ENCODE data around the gene LAMA5.

The LAMA5 gene

DNA sequence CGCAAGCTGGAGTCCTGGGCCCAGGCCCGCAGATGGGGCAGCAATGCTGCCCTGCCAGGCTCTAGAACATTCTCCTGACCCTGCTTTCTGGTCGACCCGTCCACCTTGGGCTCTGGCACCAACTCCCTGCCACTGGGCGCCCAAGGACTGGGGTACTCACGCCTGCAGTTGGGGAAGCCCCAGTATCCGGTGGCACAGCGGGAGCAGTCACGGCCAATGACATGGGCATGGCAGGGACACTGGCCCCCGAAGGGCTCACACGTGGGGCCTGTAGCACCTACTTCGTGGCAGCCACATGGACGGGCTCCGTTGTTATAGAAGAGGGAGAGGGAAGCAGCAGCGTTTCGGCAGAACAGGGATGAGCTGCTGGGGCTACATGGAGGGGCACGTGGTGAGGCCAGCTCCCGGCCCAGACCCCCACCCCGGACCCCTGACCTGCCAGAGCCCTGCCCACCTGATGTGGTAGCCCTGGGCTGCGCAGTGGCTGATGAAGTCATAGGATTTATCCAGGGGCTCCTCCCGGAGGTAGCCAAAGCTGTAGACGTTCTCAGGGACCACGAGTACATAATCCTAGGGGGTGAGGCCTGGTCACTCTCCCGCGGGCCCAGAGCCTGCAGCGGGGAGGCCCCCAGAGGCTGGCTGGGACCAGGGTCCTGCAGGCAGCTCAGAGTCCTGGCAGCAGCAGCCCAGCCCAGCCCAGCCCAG is 38.3 kb downstream of the LAMA5 start:
- no peak for DNase-seq

DNA sequence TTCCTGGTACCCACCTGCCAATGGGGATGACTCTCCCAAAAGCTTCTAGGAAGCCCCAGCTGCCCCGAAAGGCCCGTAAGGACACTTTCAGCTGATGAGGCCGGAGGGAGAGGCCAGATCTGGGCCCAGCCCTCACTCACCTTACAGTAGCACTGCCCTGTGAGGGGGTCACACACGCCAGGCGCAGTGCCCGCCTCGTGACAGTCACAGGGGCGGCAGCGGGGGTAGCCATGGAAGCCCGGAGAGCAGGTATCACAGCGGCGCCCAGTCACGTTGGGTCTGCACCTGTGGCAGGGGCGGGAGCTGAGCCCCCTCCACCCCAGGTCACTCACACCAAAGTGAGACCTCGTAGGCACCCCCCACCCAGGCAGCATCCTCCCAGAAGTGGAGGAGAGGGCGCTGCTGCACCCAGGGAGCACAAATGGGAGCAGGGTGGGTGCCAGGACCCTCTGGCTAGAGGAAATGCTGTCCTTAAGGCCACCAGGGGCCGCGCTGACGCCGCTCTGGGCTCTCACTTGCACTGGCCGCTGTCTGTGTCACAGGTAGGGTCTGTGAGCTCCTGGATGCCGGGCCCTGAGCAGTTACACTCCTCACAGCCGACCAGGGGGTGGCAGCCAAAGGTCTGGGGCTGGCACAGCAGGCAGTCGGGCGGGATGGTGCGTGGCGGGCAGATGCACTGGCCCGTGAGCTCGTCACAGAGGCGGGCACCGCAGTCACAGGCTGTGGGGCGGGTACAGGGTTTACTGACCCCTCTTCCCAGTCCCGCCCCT is 39.2 kb downstream of the LAMA5 start:
- DNase-seq = no peak

DNA sequence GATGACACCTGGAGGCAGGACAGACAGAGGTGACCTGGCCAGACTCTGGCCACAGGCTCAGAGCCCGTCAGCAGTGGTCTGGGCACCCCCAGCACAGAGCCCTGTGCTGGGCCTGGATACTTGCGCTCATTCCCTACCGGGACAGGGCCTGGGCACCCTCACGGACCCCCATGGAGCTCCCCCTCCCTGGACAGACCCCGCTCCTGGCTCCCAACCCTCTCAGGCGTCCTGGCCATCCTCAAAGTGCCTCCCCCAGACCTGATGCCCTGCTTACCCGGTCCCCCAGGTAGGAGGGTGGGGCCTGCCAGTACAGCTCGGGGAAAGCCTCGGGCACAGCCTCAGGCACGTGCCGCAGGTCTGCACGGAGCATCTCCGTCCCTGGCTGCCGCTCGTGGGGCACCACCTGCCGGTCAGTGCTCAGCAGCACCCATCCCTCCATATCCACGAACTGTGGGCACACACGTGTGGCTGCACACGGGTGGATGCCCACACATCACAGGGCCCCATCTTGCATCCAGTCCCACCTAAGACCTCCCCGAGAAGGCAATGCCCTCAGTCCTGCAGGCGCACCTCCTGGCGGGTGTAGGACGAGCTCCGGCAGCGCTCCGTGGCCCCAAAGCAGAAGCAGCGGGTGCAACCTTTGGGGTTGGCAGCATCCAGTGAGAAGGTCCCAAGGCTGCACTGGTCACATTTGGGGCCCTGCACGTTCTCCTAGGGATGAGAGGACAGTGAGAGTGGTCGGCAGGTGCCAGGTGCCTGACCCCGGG is 40.0 kb downstream of the LAMA5 start:
- no peak for DNase-seq

DNA sequence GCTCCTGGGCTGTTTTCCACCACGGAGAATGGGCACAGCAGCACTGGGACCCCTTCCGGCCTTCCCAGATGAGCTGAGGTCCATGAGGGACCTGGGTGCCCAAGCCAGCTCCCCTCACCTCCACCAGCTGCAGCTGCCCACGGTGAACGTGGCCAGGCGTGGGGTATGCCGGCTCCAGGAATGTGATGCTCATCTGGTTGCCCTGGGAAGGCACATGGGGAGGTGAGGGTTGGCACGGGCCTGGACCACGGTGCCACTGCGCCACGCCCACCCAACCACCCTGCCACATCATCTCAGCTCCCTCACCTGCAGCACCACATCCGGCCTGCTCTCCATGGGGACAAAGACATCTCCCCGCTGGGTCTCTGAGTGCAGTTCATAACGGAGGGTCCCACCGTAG is 40.6 kb downstream of the LAMA5 start:
- DNase-seq = no peak

DNA sequence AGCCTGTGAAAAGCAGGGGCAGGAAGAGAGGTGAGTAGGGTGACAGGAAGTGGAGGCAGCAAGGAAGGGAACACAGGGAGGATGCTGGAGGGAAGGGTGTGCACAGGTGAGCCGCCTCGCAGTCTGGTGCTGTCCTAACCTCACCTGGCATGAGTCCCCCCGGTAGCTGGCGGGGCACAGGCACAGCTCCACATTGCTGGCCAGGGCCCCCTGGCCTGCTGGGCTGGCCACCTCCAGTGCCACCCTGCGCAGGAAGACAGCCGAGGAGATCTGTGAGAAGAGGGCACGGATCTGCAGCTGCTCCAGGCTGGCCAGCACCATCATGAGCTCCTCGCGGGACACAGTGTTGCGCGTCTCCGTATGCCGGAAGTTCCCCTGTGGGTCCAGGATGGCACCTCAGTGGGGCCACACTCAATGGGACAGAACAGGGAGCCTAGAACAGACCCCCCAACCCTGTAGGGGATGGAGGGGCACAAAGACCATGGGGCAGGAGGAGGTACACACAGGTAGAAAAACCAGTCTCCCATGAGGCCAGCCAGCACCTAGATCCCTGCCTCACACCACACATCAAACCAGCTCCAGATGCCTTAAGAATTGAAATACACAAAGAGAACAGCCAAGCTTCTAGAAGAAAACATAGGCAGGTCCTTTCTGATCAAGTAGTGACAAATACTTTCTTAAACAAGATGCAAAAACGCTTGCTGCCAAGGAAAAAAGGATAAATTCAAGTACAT is 41.8 kb downstream of the LAMA5 start:
- DNase-seq = no peak

DNA sequence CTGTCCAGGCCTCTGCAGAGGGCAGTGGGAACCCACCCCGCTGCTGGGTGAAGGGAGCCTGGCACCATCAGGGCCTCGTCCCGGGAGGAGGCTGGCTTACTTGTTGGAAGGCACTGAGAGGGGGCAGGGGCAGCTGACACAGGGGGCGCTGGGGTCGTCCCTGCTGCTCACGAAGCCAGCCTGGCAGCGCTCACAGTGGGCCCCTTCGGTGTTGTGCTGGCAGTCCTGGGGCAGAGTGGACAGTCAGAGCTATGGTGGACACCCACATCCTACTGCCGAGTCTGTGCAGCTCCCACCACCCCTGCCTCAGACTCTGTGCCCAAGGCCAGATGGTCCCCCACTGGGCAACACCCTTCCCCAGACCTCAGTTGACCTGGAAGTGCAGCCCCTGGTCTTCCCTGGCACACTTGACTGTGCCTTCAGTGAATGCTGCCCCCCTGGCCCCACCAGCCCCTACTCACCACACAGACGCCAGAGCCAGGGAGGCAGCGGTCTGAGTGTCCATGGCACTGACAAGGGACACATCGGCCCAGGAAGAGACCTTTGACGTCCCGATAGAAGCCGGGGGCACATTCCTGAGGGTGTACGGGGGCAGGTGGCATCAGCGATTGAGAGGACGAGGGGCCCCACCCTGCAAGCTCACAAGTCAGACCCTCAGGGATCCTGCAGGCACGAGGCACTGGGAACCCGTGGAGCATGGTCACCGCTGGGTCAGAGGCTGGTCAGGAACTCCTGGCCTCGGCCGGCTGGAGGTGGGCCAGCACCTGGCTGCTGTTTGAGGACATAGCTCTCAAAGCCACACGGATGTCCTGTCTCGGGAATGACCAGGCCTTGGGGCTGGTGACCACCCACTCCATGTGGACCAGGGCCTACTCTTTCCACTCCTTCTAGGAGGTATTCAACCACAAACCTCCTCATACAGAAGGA is 42.9 kb downstream of the LAMA5 start:
- DNase-seq = no peak

DNA sequence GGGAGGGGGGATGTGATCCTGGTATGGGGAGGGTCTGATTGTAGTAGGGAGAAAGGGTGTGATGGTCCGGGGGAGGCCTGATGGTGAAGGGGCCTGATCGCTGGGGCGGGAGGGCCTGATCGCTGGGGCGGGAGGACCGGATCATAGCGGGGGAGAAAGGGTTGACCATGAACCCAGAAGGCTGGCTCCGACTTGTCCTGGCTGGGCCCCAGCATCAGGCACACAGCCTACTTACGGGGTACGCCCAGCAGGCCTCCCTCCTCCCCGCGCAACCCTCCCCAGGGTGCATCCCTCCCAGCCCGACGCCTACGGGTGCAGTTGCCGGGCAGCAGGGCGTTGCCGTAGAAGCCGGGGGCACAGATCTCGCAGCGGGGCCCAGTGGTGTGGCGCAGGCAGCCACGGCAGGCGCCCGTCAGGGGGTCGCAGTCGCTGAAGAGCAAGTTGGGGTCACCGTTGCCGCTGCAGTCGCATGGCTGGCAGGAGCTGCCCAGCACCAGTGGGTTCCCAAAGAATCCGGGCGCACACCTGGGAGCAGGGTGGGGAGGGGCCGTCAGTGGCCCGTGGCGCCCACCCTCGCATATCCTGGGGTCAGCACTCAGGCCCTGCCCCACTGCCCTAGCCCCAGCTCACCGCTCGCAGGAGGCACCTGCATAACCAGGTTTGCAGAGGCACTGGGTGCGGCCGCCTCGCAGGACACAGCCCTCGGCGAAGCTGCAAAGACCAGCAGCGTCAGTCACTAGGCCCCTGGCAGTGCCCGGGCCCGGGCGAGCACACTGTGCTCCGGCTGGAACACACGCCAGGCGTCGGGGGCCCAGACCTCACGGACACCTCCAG is 43.7 kb downstream of the LAMA5 start:
- no peak for DNase-seq

DNA sequence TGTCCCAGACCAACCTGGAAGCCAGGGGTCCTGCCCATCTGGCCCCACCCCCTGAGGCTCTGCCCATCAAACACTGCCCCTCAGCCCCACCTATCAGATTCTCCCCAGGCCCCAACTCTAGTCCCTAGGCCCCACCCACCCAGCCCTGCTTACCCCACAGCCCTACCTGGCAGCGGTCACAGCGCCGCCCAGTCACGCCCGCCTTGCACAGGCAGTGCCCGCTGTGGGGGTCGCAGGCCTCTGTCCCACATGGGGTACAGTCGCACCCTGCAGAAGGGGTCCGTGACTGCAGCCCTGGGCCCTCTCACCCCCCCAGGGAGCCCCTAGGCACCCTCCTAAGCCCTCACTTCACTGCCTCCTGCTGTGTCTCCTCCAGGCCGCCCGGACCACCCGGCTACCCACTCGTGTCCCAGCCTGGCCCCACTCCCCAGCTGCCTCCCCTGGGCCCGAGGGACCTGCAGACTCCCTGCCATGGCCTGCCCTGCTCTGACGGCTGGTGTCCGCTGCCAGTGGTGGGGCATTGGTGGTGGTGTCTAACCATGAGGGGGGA is 44.5 kb downstream of the LAMA5 start:
- no peak for DNase-seq

DNA sequence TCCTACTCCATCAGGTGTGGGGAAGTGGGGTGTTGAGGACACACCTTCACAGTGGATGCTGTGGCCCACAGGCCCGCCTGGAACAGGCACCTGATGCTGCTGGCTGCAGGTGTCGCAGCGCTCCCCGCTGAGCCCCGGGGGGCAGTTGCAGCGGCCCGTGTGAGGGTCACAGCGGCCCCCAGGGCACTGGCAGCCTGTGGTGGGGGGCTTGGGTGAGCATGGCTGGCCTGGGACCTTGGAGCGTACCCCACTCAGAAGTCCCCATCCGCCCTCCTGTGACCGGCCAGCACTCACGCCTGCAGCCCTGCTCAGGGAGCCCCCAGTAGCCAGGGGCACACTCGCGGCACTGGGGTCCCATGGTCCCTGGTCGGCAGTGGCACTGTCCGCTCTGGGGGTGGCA is 45.1 kb downstream of the LAMA5 start:
- DNase-seq = no peak

DNA sequence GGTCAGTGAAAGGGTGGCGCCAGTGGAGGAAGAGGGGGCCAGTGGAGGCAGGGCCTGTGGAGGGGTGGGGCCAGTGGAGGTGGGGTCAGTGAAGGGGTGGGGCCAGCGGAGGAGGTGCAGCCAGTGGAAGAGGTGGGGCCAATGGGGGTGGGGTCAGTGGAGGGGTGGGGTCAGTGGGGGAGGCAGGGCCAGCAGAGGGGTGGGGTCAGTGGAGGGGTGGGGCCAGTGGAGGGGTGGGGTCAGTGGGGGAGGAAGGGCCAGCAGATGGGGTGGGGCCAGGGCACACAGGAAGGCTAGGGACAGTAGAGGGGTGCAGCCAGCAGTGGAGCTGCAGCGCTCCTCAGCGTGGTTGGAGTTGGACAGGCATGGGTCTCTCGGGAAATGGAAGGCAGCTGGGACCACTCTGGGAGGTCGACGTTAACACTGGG is 45.6 kb downstream of the LAMA5 start:
- no peak for DNase-seq

DNA sequence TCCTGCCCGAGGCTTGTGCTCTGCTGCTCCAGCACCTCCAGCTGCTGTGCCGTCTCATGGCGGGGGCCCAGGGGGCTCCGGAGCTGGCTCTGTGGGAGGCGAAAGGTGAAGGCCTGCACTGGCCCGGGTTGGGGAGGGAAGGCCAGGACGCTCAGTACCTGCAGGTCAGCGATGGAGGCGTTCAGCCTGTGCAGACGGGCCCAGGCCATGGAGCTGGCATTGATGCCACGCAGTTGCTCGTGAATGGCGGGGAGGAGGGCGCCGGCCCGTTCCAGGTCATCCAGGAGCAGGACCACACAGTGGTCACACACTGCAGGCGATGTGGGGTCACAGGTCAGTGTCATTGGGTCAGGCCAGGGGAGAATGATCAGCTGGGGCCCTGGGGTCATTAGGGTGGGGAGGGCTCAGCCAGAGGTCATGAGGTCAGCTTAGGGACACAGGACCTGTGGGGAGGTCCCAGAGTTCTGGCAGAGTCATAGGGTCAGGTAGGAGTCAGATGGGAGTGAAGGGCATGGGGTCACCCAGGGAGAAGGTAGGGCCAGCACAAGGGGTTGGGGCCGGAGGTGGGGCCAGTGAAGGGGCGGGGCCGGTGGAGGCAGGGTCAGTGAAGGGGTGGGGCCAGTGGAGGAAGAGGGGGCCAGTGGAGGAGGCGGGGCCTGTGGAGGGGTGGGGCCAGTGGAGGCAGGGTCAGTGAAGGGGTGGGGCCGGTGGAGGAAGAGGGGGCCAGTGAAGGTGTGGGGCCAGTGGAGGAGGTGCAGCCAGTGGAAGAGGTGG is 46.3 kb downstream of the LAMA5 start:
- no peak for DNase-seq

DNA sequence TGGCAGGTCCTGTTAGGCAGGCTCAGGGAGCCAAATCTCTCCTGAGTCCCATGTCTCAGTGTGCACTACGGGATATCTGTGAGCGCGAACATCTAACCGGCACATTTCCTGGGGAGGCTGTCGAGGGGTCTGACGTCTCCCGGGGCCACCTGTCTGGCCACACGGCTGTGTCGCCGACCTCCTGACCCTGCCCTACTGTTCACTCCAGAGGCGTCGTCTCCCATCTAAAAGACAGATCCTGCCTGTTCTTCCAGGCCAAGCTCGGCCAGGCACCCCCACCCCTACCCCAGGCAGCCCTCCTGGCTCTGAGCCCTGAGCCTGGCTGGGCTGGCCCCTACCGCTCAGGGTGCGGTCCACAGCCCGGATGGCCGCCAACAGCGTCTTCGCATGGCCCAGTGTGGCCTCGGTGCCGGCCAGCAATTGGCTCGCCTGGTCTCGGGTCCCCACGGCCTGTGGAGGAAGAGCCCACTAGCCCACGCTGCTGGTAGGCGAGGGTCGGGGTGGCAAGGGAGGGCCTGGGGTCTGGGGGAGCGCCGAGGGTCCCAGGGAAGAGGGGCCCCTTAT is 47.7 kb downstream of the LAMA5 start:
- no peak for DNase-seq

DNA sequence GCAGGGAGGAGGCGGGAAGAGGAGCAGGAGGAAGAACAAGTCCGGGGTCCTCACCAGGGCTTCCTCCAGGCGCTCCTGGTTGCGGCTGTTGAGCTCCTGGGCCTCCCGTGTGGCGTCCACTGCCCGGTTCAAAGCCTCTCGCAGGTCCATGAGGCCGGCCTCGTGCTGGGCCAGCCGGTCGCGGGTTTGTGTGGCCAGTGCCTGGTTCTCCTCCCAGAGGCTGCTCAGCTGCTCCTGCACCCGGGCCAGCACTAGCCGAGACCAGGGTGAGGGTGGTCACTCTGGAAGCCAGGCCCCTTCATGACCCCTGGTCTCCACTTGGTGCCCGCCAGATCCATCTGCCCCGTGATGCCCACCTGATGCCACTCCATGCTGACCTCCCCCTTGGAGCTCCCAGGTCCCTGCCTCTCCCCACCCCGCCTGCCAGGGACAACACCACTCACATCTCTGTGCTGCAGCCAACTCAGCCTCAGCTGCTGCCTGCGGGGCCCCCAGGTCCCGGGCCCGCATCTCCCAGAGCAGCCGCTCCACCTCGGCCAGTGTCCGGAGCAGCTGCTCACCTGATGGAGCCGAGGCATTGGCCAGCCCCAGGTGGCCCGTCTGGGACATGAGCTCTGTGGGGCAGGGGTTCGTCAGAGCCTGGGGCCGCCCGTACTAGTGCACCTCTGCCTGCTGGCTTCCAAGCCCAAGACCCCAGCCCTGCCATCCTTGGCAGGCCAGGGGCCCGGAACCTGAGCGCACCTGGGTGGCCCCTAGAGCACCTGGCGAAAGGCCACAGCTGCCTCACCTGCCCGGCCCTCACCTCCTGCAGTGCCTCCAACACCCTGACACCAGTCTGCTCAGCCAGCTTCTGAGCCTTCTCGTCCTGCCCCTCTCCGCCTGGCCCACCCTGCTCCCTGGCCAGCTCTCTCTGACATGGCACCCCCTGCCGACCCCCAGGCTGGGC is 48.4 kb downstream of the LAMA5 start:
- DNase-seq = no peak

DNA sequence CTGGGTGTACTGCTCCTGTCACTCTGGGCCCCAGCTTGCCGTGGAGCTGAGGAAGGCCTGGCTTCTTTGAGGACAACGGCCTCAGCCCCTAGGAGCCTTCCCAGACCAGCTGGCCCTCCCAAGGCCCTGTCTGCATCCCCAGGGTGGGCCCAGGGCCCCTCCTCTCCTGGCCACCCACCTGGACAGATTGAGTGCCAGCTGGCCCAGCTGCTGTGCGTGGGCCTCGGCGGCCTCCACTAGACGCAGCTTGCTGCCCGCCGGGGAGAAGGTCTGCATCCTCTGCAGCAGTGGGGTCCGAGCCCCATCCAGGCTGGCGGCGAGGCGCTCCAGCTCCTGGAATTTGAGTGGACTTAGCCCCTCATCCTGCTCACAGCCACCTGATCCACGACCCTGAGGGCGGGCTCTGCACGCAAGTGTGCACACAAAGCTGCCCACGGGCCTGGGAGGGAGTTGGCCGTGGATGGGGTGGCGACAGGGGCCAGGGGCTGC is 49.9 kb downstream of the LAMA5 start:
- no peak for DNase-seq

DNA sequence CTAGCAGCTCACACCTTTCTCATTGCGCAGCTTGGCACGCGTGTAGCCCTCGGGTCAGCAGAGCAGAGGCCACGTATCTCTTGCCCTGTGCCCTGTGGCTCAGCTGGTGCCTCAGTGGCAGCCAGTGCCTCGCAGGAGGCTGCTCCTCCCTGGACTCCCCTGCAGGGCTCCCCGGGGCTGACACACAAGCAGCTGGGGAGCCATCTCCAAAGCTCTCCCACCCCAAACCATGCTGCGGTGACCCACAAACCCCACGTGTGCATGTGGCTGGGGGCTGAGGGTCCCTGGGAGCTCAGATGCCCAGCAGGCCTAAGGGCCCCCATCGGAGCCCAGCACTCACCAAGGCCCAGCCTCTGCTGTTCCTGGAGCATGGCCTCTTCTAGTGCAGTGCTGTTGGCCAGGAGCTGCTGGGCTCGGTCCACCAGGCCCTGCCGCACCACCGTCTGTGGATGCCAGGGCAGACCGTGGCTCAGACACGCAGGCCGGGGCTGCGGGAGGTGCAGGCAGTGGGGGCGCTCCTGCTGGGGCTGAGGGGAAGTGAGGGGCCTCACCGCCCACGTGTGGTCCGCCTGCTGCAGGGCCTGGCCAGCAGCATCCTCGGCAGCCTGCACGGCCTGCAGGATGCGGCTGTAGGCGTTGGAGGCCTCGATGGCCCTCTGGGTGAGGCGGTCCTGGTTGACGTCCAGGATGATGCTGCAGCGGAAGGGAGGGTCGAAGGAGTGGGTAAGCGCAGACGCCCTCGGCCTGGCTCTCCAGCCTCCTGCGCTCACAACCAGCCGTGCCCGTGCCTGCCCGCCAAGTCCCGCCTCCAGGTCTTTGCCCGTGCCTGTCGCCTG is 50.6 kb downstream of the LAMA5 start:
- no peak for DNase-seq

DNA sequence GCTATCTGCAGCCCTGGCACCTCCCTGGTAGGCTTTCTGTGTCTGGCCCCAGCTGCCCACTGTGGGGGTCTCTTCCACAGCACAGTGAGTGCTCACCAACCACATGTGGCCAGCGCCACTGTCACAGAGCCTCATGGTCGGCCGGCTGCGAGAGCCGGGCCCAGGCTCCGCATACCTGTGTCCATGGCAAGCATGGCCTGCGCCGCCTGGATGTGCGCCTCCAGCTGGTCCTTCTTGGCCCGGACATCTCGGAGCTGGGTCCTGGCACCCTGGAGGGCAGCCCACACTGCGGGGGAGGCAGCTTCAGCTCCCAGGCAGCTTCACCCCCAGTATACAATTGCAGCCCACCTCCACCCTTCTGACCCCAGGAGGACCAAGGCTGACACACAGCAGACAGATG is 51.3 kb downstream of the LAMA5 start:
- no peak for DNase-seq

All from fibroblast of skin of back (primary cell).